Epithelial cell of prostate (primary cell): ENCODE measurements around the gene ANO4.
A peak's percentile ranks its signal among the peaks of the same experiment; 100 is the strongest.
"Not testable (repeated sequence)": the region's sequence is repeated elsewhere in the genome, so short reads cannot be mapped to it uniquely, and the experiment has no call there.

Experiments used
- DNase-seq: peaks from one replicate; pipeline ENCODE4 v3.0.0-alpha.2; 2011; ENCODE audit warnings: low read depth, low spot score
- H3K27ac ChIP-seq: fragments of 450-650 bp; 2 replicates; pipeline ENCODE4 v1.5.1; 2017; ENCODE audit warnings: mild to moderate bottlenecking

The ANO4 gene

GRCh38 chr12:101019667-101020066 is 225.1 kb downstream of the ANO4 start:
- peak overlapping the region; percentile 63 for H3K27ac ChIP-seq
- peak; percentile 41 for DNase-seq

- H3K27ac ChIP-seq: peak overlapping the region; percentile 56
- no peak for DNase-seq
Measured at GRCh38 chr12:101021442-101021841, 226.9 kb downstream of the ANO4 start.

GRCh38 chr12:101021911-101022388 is 227.4 kb downstream of the ANO4 start:
- DNase-seq: peak; percentile 57
- peak overlapping the region; percentile 56 for H3K27ac ChIP-seq

GRCh38 chr12:101027200-101027599 is 232.6 kb downstream of the ANO4 start:
- no peak overlapping the region for H3K27ac ChIP-seq
- no peak for DNase-seq

- H3K27ac ChIP-seq: no peak overlapping the region
- no peak for DNase-seq
Measured at GRCh38 chr12:101027816-101028215, 233.2 kb downstream of the ANO4 start.

GRCh38 chr12:101038289-101038871 is 243.8 kb downstream of the ANO4 start:
- H3K27ac ChIP-seq: no peak overlapping the region
- no peak for DNase-seq

GRCh38 chr12:101039848-101040531 is 245.4 kb downstream of the ANO4 start:
- H3K27ac ChIP-seq: no peak overlapping the region
- no peak for DNase-seq

GRCh38 chr12:101040936-101041335 is 246.4 kb downstream of the ANO4 start:
- no peak for DNase-seq

GRCh38 chr12:101042211-101042610 is 247.6 kb downstream of the ANO4 start:
- DNase-seq: no peak
- no peak overlapping the region for H3K27ac ChIP-seq

More at GRCh38 chr12:101040936-101041335, 246.4 kb downstream of the ANO4 start:
- no peak overlapping the region for H3K27ac ChIP-seq

GRCh38 chr12:101044512-101045059 is 250.0 kb downstream of the ANO4 start:
- H3K27ac ChIP-seq: no peak overlapping the region
- no peak for DNase-seq

GRCh38 chr12:101045486-101046464 is 251.2 kb downstream of the ANO4 start:
- no peak for DNase-seq
- no peak overlapping the region for H3K27ac ChIP-seq

- no peak overlapping the region for H3K27ac ChIP-seq
- DNase-seq: no peak
Measured at GRCh38 chr12:101047652-101048051, 253.1 kb downstream of the ANO4 start.

GRCh38 chr12:101050631-101051030 is 256.1 kb downstream of the ANO4 start:
- no peak overlapping the region for H3K27ac ChIP-seq
- DNase-seq: no peak

- H3K27ac ChIP-seq: no peak overlapping the region
- no peak for DNase-seq
Measured at GRCh38 chr12:101051151-101051550, 256.6 kb downstream of the ANO4 start.

GRCh38 chr12:101051901-101052550 is 257.4 kb downstream of the ANO4 start:
- no peak overlapping the region for H3K27ac ChIP-seq
- no peak for DNase-seq

- H3K27ac ChIP-seq: no peak overlapping the region
- no peak for DNase-seq
Measured at GRCh38 chr12:101053203-101053602, 258.6 kb downstream of the ANO4 start.

- DNase-seq: no peak
- H3K27ac ChIP-seq: no peak overlapping the region
Measured at GRCh38 chr12:101055940-101056339, 261.4 kb downstream of the ANO4 start.

- DNase-seq, H3K27ac ChIP-seq: not testable (repeated sequence)
Measured at GRCh38 chr12:101062508-101062907, 267.9 kb downstream of the ANO4 start.

GRCh38 chr12:101064721-101065120 is 270.1 kb downstream of the ANO4 start:
- H3K27ac ChIP-seq: no peak overlapping the region
- DNase-seq: peak; percentile 49

GRCh38 chr12:101066489-101066888 is 271.9 kb downstream of the ANO4 start:
- no peak overlapping the region for H3K27ac ChIP-seq
- no peak for DNase-seq
